VCaP (cell line): ENCODE results near the gene HS6ST3.

Experiments
- H3K27ac ChIP-seq: fragments of 450-650 bp; 2 replicates; pipeline ENCODE4 v1.5.1; 2017
- CTCF ChIP-seq: fragments of 450-650 bp; conservative IDR thresholded peaks from 2 replicates; pipeline ENCODE4 v1.5.1; 2017; ENCODE audit warnings: mild to moderate bottlenecking, moderate library complexity

HS6ST3 gene

GRCh38 chr13:96141032-96141431 is 51.1 kb downstream of the HS6ST3 start:
- H3K27ac ChIP-seq: no peak overlapping the region
- TF ChIP-seq CTCF: peak; percentile 73

- H3K27ac ChIP-seq: no peak overlapping the region
- no peak for TF ChIP-seq CTCF
These were observed 69.8 kb downstream of the HS6ST3 start for GRCh38 chr13:96159725-96160124.

GRCh38 chr13:96161141-96161540 is 71.2 kb downstream of the HS6ST3 start:
- no peak for TF ChIP-seq CTCF
- H3K27ac ChIP-seq: no peak overlapping the region

- H3K27ac ChIP-seq: no peak overlapping the region
- TF ChIP-seq CTCF: no peak
These were observed 75.9 kb downstream of the HS6ST3 start for GRCh38 chr13:96165840-96166239.

GRCh38 chr13:96172066-96172465 is 82.2 kb downstream of the HS6ST3 start:
- peak overlapping the region; percentile 77 for H3K27ac ChIP-seq
- TF ChIP-seq CTCF: no peak

- TF ChIP-seq CTCF: no peak
- H3K27ac ChIP-seq: no peak overlapping the region
These were observed 88.9 kb downstream of the HS6ST3 start for GRCh38 chr13:96178759-96179158.

GRCh38 chr13:96179309-96179708 is 89.4 kb downstream of the HS6ST3 start:
- no peak for TF ChIP-seq CTCF
- H3K27ac ChIP-seq: no peak overlapping the region

GRCh38 chr13:96181911-96182310 is 92.0 kb downstream of the HS6ST3 start:
- no peak for TF ChIP-seq CTCF
- H3K27ac ChIP-seq: no peak overlapping the region
